A549 (cell line): ENCODE data around the gene KDM1B.

Experiments used
- EP300 ChIP-seq, 2 experiments: fragments of >200 bp; sonication (Bioruptor Twin); formaldehyde crosslinking; IDR thresholded peaks; 2 replicates in 1 of 2; 3 replicates in 1 of 2; pipeline ENCODE4 v1.6.1; 2016 to 2017
- ESRRA ChIP-seq: fragments of 150-350 bp; IDR thresholded peaks from 2 replicates; pipeline ENCODE4 v1.6.1; 2014; ENCODE audit warnings: mild to moderate bottlenecking, low read length, borderline replicate concordance
- RNF2 ChIP-seq: fragments of 200-600 bp; sonication (generic); IDR thresholded peaks from 2 replicates; pipeline ENCODE4 v1.6.1; 2016; ENCODE audit warnings: low read depth, mild to moderate bottlenecking, antibody characterized with exemption, moderate library complexity, borderline replicate concordance
- SMC3 ChIP-seq: fragments of >200 bp; sonication (Bioruptor Twin); formaldehyde crosslinking; IDR thresholded peaks from 3 replicates; pipeline ENCODE4 v1.6.1; 2018; ENCODE audit warnings: inconsistent platforms
- ZC3H11A ChIP-seq: fragments of 450-650 bp; IDR thresholded peaks from 2 replicates; pipeline ENCODE4 v1.6.1; 2014; ENCODE audit warnings: antibody characterized with exemption, mild to moderate bottlenecking
- TF ChIP-seq, protein P1 (sequence below): fragments of >200 bp; sonication (Bioruptor Twin); formaldehyde crosslinking; IDR thresholded peaks from 3 replicates; pipeline ENCODE4 v1.5.1; 2016

DNA sequence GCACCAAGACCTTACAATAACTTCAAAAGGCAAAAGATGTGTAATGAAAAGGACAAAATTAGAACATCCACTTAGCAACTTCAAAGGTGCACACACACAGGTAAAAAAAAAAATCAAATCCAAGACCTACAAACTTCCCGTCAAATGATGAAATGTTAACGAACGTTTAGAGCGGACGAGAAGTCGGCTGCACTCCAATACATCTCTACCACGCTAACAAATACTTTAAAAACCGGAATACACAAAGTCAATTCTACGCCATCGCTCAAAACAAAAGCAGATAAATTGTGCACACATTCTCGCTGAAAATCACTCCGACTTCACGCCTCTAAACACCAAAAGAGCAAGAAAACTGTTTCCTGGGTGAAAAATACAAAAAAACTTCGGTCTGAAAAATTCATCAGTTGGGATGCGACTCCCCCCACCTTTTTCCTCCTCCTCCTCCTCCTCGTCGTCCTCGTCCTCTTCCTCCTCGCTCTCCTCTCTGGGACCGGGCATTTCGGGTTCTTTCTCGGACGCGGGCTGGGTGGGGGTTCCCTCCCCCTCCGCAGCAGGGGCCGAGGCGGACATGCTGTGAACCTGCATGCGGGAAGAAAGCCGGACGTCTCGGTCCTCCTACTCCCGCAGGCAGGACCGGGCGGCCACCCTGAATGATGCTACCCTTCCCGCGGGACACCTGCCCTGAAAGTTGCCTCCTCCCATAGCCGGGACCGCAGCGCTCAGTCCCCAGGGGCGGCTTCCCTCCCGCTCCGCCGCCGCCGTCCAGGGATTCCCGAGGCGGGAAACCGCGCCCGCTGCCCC lies 108.4 kb downstream of the KDM1B start:
- TF ChIP-seq RNF2 (no peak), EP300 (IDR thresholded peaks at IDR 0.05) (no peak), SMC3 (no peak), ZC3H11A (no peak), ESRRA (no peak)
- TF ChIP-seq, protein P1, sequence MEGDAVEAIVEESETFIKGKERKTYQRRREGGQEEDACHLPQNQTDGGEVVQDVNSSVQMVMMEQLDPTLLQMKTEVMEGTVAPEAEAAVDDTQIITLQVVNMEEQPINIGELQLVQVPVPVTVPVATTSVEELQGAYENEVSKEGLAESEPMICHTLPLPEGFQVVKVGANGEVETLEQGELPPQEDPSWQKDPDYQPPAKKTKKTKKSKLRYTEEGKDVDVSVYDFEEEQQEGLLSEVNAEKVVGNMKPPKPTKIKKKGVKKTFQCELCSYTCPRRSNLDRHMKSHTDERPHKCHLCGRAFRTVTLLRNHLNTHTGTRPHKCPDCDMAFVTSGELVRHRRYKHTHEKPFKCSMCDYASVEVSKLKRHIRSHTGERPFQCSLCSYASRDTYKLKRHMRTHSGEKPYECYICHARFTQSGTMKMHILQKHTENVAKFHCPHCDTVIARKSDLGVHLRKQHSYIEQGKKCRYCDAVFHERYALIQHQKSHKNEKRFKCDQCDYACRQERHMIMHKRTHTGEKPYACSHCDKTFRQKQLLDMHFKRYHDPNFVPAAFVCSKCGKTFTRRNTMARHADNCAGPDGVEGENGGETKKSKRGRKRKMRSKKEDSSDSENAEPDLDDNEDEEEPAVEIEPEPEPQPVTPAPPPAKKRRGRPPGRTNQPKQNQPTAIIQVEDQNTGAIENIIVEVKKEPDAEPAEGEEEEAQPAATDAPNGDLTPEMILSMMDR: no peak
